Adrenal gland (tissue), 5 donors: ENCODE measurements around the gene TP73.

Source experiments
- CTCF ChIP-seq, 6 experiments: fragments of 450-650 bp in 4 of 6; fragments of 200-600 bp in 2 of 6; sonication (generic) in 1 of 6; IDR thresholded peaks; 1 replicate in 5 of 6; 2 replicates in 1 of 6; pipeline versions ENCODE4 v1.5.1 to v1.8.0; 2016 to 2021; ENCODE audit warnings: antibody characterized with exemption in 6 of 6, mild to moderate bottlenecking in 2 of 6, moderate library complexity in 1 of 6
- POLR2A ChIP-seq, 2 donors: fragments of 450-650 bp; IDR thresholded peaks; one replicate each; pipeline ENCODE4 v1.6.1; 2017; ENCODE audit warnings: antibody characterized with exemption in 2 of 2, mild to moderate bottlenecking in 2 of 2, moderate library complexity in 1 of 2
- donor health status: DM: no; HTN: no; CAD: no.

GRCh38 chr1:3610527-3611169 is 41.7 kb upstream of the TP73 start:
- TF ChIP-seq CTCF (IDR thresholded peaks at IDR 0.05) (no peak), POLR2A (IDR thresholded peaks at IDR 0.05) (no peak)
